NCI-H1417 treated with DMSO at 0.1 percent for 48 hours (cell line): Measurements from ENCODE around the gene SH3GL2.

ENCODE experiments used
- DNase-seq: peaks from one replicate; lab custom pipeline; 2025; lab: John Stamatoyannopoulos, UW

The SH3GL2 gene

DNA sequence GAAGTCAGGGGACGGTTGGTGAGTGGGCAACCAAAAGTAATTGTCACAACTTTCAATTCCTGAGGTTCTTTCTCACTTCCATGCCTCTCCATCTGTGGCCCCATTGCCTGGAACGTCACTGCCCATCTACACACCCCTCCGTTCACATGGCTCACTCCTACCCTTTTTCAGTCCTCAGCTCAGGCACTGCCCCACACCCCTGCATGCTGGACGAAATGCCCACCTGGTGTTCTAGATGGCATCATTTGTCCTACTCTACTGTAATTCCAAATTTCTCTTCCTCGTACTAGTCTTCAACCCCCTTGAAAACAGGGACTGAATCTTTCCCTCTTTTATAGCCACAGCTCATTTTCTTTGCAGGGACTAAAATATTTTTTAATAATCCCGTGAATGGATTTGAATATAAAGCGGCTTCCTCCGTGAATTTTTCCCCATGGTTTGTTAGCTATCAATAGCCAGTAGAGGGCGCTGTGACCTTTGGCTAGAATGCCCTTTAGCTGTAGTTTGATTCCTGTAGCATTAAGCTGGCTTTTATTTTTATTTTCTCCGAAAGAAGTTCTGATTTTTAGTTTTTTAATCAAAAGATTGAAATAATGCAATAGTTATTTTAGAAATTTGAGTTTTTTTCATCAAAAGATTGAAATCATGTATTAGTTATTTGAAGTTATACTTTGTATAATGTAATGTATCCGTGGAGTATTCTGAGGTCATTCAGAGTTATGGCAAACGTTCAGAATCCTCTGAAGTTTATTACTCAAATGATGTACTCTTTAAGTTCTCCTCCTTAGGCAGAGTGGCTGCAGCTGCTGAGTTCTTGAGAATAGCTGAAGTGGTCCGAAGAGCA, 232.1 kb downstream of the SH3GL2 start:
- peak; percentile 22 for DNase-seq

DNA sequence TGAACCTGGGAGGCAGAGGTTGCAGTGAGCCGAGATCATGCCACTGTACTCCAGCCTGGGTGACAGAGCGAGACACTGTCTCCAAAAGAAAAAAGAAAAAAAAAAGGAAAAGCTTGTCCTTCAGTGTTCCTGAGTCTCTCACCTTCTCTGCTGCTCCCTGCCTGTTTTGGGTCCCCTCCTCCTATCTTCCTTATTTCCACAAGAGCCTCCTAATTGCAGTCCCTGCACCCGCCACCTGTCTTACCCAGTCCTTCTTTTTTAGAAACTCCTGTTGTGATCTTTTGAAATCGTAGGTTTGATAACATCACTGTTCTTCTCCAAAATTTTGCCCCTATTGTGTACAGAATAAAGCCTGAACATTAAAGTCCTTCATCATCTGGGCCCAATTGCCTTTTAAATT, 234.9 kb downstream of the SH3GL2 start:
- DNase-seq: no peak

- no peak for DNase-seq
Measured at GRCh38 chr9:17816431-17817027, 237.7 kb downstream of the SH3GL2 start.

DNA sequence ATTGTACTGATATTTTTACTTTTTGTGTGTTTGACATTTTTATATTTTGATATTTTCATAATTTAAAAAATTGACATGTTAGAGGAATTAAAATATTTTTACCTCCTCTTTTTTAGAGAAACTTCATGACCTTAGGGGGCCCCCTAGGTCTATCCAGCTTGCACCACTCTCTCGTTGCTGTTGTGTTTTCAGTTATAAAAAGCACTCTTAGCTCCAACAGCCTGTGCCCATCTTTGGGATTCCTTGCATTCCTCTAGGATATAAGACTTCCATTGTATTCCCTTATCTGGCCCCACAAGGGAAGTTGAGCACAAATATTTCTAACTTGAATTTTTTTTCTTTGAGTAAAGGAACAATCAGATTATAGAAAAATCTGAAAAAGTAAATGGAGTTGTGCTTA, 245.3 kb downstream of the SH3GL2 start:
- DNase-seq: no peak

GRCh38 chr9:17824616-17825264, 245.9 kb downstream of the SH3GL2 start:
- DNase-seq: no peak

DNA sequence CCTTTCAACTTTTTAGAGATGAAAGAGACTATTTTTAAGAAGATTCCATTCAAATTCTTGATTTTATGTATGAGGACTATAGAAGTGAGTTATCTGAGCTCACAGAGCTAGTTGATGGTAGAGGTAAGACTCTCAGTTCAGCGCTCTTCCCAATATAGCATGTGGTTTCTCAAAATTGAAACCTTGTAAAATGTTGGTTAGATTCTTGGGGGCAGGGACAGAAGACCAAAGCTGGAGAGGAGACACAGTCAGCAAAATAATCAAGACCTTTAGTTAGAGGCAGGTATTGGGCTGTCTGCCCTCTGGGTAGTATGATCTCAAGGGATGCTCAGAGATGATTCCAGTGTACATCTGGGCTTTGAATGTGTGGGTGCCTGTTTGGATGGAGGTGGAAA, 246.4 kb downstream of the SH3GL2 start:
- DNase-seq: no peak

DNA sequence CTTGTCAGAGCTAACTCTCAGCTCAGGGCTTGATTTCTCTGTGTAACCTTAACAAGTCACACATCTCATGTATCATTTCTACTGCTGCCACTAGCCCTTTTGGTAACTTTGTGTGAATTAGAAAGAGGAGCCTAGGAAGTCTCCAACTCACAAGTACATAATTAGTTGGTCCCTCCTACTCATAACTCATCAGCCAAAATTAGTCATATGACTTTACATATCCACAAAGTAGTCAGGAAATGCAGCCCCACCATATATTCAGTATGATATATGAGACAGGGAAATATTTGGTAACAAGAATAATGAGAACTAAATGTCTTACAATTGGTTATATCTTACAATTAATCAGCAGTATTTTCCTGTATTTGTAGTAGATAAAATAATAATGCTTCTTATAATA, 250.2 kb downstream of the SH3GL2 start:
- no peak for DNase-seq

DNA sequence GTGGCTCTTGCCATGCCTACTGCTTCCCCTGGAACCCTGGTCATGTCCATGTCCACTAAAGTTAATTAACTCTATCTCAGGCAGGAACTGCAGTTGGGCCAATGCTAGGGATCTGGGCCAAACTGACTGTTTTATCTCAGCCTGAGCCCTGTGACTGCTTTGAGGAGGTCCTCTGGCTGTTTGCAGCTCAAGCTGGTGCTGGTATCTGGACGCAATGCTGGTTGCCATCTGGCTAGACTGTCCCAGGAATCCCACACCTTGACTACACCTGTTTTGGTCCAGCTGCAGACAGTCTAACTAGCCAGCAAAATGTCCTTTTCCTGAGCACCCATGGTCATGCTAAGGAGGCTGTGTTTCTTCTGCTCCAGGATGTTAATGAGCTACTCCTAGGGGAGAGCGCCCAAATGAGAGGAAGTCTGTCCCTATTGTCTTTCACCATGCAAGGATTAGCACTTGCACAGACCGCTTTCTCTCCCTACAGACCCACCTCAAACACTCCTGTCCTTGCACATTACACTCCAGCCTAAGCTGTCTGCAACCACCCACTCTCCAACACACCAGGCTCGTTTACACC, 251.0 kb downstream of the SH3GL2 start:
- no peak for DNase-seq

DNA sequence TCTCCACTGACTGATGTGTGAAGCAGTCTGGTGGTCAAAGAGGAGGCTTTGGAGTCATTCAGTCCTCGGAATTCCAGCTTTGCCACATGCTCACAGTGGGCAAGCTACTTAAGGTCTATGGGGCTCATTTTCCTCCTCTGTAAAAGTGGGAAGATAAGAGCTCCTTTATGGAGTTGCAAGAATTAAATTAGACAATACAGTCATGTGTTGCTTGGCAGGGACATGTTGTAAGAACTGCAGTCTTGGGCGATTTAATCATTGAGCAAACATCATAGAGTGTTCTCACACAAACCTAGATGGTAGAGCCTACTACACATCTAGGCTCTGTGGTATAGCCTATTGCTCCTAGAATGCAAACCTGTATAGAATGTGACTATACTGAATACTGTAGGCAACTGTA, 253.9 kb downstream of the SH3GL2 start:
- DNase-seq: no peak

DNA sequence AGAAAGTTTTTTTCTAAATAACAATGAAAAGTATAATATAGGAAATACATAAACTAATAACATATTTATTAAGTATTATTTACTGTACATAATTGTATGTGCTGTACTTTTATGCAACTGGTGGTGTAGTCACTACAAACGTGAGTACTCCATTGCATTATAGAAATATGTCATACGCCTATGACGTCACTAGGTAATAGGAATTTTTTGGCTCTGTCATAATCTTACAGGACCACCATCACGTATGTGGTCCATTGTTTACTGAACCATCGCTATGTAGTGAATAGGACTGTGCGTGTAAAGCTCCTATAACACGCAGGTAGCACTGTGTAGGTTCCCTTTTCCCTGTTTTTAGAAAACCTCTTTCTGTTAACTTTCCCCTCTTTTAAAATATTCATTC, 255.0 kb downstream of the SH3GL2 start:
- no peak for DNase-seq

GRCh38 chr9:17837965-17838364, 259.1 kb downstream of the SH3GL2 start:
- no peak for DNase-seq

- DNase-seq: no peak
Measured at GRCh38 chr9:17839776-17840175, 260.9 kb downstream of the SH3GL2 start.

DNA sequence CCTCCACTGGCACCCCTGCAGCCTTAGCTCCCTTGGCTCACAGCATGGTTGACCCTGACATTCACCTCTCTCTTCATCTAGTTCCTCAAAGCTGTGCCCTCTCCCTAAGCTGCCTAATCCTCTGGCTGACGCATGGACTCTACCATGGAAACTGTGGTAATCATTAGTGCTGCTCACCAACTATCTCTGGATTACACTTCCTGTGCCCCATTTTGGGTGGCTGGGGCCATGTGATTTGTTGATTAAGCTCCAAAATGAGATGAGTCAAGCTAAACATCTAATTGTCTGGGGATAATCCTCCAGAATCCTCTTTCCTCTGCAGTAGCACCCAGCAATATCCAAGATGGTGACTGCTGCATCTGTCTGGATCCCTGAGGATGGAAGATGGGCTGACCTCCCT, 264.4 kb downstream of the SH3GL2 start:
- DNase-seq: no peak
